ENCODE measurements around the gene SYNDIG1.

DNA sequence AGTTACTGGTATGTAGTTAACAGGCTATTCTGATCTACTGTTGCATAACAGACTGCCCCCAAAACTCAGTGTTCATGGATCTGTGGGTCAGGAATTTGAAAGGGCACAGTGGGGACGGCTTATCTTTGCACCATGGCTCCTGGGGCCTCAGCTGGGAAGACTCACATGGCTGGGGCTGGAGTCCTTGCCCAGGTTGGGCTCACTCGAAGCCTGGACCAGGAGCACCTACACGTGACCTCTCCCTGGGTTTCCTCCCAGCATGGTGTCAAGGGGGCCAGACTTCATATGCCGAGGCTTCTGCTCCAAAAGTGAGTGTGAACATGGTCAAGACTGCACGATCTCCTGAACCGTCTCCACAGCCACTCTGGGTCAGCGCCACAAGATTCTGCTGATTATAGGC lies 11.7 kb downstream of the SYNDIG1 start:
- TF ChIP-seq, protein P1, sequence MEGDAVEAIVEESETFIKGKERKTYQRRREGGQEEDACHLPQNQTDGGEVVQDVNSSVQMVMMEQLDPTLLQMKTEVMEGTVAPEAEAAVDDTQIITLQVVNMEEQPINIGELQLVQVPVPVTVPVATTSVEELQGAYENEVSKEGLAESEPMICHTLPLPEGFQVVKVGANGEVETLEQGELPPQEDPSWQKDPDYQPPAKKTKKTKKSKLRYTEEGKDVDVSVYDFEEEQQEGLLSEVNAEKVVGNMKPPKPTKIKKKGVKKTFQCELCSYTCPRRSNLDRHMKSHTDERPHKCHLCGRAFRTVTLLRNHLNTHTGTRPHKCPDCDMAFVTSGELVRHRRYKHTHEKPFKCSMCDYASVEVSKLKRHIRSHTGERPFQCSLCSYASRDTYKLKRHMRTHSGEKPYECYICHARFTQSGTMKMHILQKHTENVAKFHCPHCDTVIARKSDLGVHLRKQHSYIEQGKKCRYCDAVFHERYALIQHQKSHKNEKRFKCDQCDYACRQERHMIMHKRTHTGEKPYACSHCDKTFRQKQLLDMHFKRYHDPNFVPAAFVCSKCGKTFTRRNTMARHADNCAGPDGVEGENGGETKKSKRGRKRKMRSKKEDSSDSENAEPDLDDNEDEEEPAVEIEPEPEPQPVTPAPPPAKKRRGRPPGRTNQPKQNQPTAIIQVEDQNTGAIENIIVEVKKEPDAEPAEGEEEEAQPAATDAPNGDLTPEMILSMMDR (IDR thresholded peaks at IDR 0.05), result no peak
- no peak for TF ChIP-seq EZH2 (IDR thresholded peaks at IDR 0.05; ENCODE audit: borderline replicate concordance, insufficient read depth, low read depth, low read length, poor library complexity, severe bottlenecking)
